MCF 10A (cell line): Measurements from ENCODE around the gene FAM114A2. TPM values are rescaled to one million over a fixed set of nuclear protein-coding genes. Genes with fewer than 3 reads are reported as not detected.

Source experiments
- BruUV-seq: library from RNA; stranded (reverse); fragments of 400-500 nt; replicated peaks from 2 replicates; lab custom pipeline; 2021; lab: Mats Ljungman, UMichigan
- CTCF ChIA-PET: fragments of 300-600 bp; sonication (Branson Sonifier 250); formaldehyde crosslinking; extraction: SDS; loops from one replicate; lab custom pipeline; 2021; ENCODE audit warnings: antibody characterized with exemption, inconsistent platforms; lab: Yijun Ruan, JAX
- POLR2A ChIA-PET: fragments of 300-600, 350-650 bp; sonication (Branson Sonifier 250); formaldehyde crosslinking; extraction: SDS; loops from one replicate; lab custom pipeline; 2020; ENCODE audit warnings: antibody characterized with exemption, inconsistent platforms; lab: Yijun Ruan, JAX
- DNase-seq: peaks from one replicate; pipeline ENCODE4 v3.0.0-alpha.2; 2018; ENCODE audit not compliant: unreplicated experiment
- H3K27ac Mint-ChIP-seq: one replicate; pipeline ENCODE4 v1.8.0; 2022; ENCODE audit warnings: mild to moderate bottlenecking, low read depth, mixed read lengths; ENCODE audit not compliant: unreplicated experiment
- H3K27me3 Mint-ChIP-seq: one replicate; pipeline ENCODE4 v1.8.0; 2022; ENCODE audit warnings: mixed read lengths; ENCODE audit not compliant: insufficient read depth, unreplicated experiment
- H3K36me3 Mint-ChIP-seq: one replicate; pipeline ENCODE4 v1.8.0; 2022; ENCODE audit warnings: mild to moderate bottlenecking, moderate library complexity, mixed read lengths; ENCODE audit not compliant: insufficient read depth, unreplicated experiment
- H3K4me1 Mint-ChIP-seq: one replicate; pipeline ENCODE4 v1.8.0; 2022; ENCODE audit warnings: mixed read lengths; ENCODE audit not compliant: insufficient read depth, unreplicated experiment
- H3K4me3 Mint-ChIP-seq: one replicate; pipeline ENCODE4 v1.8.0; 2022; ENCODE audit warnings: mild to moderate bottlenecking, moderate library complexity, mixed read lengths; ENCODE audit not compliant: unreplicated experiment
- H3K9me3 Mint-ChIP-seq: one replicate; pipeline ENCODE4 v1.8.0; 2022; ENCODE audit warnings: mixed read lengths; ENCODE audit not compliant: unreplicated experiment
- intact Hi-C: fragments of 100-400 bp; cut with micrococcal nuclease; formaldehyde crosslinking; loops from 2 replicates; pipeline ENCODE4 v1.14.1; 2022
- total RNA-seq: library from RNA; stranded (reverse); gene quantifications from 2 replicates; pipeline ENCODE4 v1.2.3, GENCODE V29; 2022
- TF ChIP-seq, protein P1 (sequence below): fragments of 200-600 bp; IDR thresholded peaks from one replicate; pipeline ENCODE4 v1.8.0; 2022; ENCODE audit warnings: antibody characterized with exemption, mild to moderate bottlenecking; ENCODE audit not compliant: unreplicated experiment

The FAM114A2 gene
- total RNA-seq, 1 experiment from 2014 or later: 48.8 TPM

DNA sequence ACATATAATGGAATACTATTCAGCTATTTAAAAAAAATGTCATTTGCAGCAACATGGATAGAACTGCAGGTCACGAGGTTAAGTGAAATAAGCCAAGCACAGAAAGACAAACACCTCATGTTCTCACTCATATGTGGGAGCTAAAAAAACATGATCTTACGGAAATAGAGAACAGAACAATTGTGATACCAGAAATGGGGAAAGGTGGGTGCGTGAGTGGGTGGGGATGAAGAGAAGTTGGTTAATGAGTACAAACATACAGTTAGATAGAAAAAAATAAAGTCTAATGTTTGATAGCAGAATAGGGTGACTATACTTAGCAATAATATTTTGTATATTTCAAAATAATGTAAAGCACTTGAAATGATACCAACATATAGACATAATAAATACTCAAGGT, 38.7 kb downstream of the FAM114A2 start:
- no peak overlapping the region for H3K4me3 Mint-ChIP-seq
- no peaks in the 10 kb centered on the region for H3K4me1 Mint-ChIP-seq
- ChIA-PET CTCF (interaction anchor here (0.6 kb wide), 1 partner anchor 440 kb away, joined by 3 read pairs; no protein-coding TSS in a partner anchor), POLR2A (no interaction called here)
- BruUV-seq: no TSS peak
- peaks cover 42% of the 10 kb centered on the region for H3K36me3 Mint-ChIP-seq
- H3K27ac Mint-ChIP-seq: no peak overlapping the region
- no peaks in the 10 kb centered on the region for H3K9me3 Mint-ChIP-seq
- no peaks in the 10 kb centered on the region for H3K27me3 Mint-ChIP-seq
- TF ChIP-seq, protein P1, sequence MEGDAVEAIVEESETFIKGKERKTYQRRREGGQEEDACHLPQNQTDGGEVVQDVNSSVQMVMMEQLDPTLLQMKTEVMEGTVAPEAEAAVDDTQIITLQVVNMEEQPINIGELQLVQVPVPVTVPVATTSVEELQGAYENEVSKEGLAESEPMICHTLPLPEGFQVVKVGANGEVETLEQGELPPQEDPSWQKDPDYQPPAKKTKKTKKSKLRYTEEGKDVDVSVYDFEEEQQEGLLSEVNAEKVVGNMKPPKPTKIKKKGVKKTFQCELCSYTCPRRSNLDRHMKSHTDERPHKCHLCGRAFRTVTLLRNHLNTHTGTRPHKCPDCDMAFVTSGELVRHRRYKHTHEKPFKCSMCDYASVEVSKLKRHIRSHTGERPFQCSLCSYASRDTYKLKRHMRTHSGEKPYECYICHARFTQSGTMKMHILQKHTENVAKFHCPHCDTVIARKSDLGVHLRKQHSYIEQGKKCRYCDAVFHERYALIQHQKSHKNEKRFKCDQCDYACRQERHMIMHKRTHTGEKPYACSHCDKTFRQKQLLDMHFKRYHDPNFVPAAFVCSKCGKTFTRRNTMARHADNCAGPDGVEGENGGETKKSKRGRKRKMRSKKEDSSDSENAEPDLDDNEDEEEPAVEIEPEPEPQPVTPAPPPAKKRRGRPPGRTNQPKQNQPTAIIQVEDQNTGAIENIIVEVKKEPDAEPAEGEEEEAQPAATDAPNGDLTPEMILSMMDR: no peak
- no peak for DNase-seq
- intact Hi-C loops: no loop called here

DNA sequence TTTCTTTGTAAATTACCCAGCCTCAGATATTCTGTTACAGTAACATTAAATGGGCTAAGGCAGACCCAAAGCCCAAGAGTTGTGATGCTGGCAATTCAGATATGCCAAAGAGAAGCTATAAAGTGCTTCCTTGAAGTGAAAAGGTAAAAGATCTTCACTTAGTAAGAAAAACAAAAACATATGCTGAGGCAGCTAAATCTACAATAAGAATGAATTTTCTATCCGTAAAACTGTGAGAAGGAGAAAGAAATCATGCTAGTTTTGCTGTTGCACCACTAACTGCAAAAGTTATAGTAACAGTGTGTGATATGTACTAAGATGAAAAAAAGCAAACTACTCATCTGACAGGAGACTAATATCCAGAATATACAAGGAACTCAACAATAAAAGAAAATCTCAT, 39.9 kb downstream of the FAM114A2 start:
- CTCF ChIA-PET: interaction anchor here (0.6 kb wide), 1 partner anchor 722 kb away, joined by 3 read pairs; no protein-coding TSS in a partner anchor
- Mint-ChIP-seq H3K27ac (no peak overlapping the region), H3K27me3 (no peaks in the 10 kb centered on the region), H3K36me3 (peaks cover 42% of the 10 kb centered on the region), H3K9me3 (no peaks in the 10 kb centered on the region), H3K4me3 (no peak overlapping the region), H3K4me1 (no peaks in the 10 kb centered on the region)
- POLR2A ChIA-PET: interaction anchor here (0.7 kb wide), 1 partner anchor 558 kb away, joined by 3 read pairs; no protein-coding TSS in a partner anchor
- BruUV-seq: no TSS peak
- DNase-seq: no peak
- intact Hi-C loops: no loop called here
- TF ChIP-seq, protein P1: no peak

DNA sequence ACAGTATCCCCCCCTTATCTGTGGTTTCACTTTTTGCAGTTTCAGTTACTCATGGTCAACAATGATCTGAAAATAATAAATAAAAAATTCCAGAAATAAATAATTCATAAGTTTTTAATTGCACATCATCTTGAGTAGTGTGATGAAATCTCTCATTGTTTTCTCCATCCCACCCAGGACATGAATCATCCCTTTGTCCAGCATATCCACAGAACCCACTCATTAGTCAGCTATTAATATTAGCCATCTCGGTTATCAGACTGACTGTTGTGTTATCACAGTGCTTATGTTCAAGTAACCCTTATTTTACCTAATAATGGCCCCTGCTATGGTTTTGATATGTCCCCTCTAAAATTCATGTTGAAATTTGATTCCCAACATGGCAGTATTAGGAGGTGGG, 40.7 kb downstream of the FAM114A2 start:
- H3K36me3 Mint-ChIP-seq: peaks cover 49% of the 10 kb centered on the region
- intact Hi-C loops: no loop called here
- no peaks in the 10 kb centered on the region for H3K9me3 Mint-ChIP-seq
- POLR2A ChIA-PET: no interaction called here
- no peak overlapping the region for H3K4me3 Mint-ChIP-seq
- CTCF ChIA-PET: interaction anchor here (0.5 to 1.4 kb wide), 2 partner anchors 21 to 58 kb away, joined by 3 read pairs; no protein-coding TSS in a partner anchor
- BruUV-seq: no TSS peak
- no peaks in the 10 kb centered on the region for H3K27me3 Mint-ChIP-seq
- DNase-seq: no peak
- TF ChIP-seq, protein P1: no peak
- H3K27ac Mint-ChIP-seq: no peak overlapping the region
- H3K4me1 Mint-ChIP-seq: no peaks in the 10 kb centered on the region

DNA sequence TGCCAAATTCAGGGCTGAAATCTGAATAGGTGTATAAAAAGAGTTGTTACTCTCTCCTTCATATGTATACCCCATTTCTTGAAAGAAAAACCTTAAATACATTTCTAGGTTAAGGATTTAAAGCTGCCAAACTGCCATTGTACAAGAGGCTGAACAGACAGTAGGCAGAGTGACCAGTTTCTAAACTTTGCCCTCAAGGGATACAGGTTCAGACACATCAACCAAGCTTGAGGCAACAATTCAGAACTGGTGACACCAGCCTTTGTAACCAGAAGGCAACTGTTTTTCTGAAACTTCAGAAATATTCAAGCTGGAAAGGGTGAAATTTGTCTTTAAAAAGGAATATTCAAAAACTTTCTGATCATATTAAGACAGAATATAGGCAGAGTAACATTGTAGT, 47.5 kb downstream of the FAM114A2 start:
- Mint-ChIP-seq H3K27me3 (no peaks in the 10 kb centered on the region), H3K9me3 (no peaks in the 10 kb centered on the region), H3K4me3 (no peak overlapping the region), H3K27ac (no peak overlapping the region), H3K4me1 (no peaks in the 10 kb centered on the region), H3K36me3 (peaks cover 41% of the 10 kb centered on the region)
- CTCF ChIA-PET: interaction anchor here (0.6 to 3.2 kb wide), 10 partner anchors 12 to 1381 kb away, joined by 3 to 11 read pairs (median 3); no protein-coding TSS in a partner anchor
- TF ChIP-seq, protein P1: no peak
- no TSS peak for BruUV-seq
- intact Hi-C loops: no loop called here
- DNase-seq: peak; percentile 50
- POLR2A ChIA-PET: interaction anchor here (0.9 to 1.1 kb wide), 2 partner anchors 23 to 445 kb away, joined by 3 read pairs; no protein-coding TSS in a partner anchor
